DMS153 treated with DMSO at 0.1 percent for 48 hours (cell line): ENCODE measurements around the gene FOXL1.

Experiments used
- DNase-seq: peaks from one replicate; lab custom pipeline; 2025; ENCODE audit not compliant: unreplicated experiment; lab: John Stamatoyannopoulos, UW

The FOXL1 gene

DNA sequence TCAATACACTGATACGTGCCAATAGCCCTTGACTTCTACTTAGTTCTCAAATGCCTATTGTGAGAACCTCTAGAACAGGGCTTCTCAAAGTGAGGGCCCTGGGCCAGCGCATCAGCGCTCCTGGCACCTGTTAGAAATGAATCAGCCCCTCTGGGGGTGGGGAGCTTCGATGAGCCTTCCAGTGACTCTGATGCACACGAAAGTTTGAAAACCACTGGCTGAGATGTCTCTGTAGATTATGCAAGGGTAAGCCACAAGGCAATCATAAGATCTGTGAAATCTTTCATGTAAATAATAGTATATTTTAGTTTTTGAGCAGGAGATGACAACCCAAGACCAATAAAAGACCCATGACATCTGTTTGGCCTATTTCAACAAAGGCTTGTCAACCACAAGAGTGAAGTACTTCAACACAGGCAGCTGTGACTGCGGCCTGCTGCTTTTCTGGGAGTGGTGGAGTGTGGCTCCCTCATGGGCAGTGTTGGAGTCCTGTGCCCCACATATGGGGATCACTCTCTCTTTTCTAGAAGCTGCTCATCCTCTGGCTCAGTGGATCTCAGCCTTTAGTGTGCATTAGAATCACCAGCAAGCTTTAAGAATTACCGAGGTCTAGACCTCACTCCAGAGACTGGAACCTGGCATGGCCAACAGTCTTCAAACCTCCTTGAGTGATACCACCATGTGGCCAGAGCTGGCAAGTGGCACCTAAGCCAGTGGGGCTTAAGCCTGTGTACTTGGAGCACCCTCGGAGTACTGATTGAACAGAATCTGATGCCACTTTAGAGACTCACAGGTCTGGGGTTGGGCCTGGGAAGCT is 29.1 kb upstream of the FOXL1 start:
- no peak for DNase-seq

- DNase-seq, result no peak
Observed at GRCh38 chr16:86549893-86550190, 28.5 kb upstream of the FOXL1 start.

- DNase-seq, result no peak
Observed at GRCh38 chr16:86550281-86550680, 28.1 kb upstream of the FOXL1 start.

DNA sequence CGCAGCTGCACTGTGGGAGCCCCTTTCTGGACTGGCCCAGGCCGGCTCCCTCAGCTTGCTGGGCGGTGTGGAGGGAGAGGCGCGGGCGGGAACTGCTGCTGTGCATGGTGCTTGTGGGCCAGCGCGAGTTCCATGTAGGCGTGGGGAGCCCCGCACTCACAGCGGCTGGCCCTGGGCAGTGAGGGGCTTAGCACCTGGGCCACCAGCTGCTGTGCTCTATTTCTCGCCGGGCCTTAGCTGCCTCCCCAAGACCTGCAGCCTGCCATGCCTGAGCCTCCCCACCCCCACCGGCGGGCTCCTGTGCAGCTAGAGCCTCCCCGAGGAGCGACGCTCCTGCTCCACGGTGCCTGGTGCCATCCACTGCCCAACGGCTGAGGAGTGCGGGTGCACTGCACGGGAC is 25.0 kb upstream of the FOXL1 start:
- DNase-seq, result no peak

GRCh38 chr16:86554599-86554916 is 23.8 kb upstream of the FOXL1 start:
- no peak for DNase-seq

DNA sequence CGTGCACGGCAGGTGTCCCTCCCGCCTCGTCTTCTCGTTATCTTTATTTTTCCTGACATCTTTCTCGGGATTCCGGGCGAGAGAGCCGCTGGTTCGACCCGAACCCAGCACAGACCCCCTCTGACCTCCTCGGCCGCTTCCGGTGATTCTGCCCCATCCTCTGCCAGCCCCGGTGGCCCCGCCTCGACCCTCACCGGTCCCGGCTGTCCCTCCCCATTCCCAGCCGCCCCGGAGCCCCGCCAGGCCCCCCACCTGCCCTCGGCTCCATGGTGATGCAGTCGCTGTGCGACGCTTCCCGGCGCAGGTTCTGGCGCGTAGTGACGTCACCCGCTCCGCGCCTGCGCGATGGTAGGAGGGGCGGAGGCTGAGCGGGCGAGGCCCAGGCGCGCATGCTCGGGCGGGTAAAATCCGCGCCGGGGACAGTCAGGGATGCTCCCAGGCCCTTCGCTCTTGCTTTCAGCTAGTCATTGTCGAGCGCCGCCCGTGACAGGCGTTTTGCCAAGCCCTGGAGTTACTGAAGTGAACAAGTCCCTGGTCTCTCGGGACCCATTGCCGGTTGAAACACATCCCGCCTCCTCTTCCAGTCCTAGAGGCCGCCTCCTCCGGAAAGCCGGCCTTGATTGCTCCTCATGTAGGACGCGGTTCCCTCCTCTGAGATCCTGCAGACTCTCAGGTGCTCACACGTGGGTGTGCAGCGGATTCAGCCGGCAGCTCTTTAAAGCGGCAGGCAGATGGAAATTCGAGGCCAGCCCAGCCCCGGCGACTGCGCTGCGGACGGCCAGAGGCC is 23.2 kb upstream of the FOXL1 start, which contains the start of gene MTHFSD:
TSS of gene MTHFSD (minus strand) at position 319 of the 787 bp plus-strand sequence. CDS start at position 268, 51 bp downstream.
- DNase-seq, result peak; percentile 84

GRCh38 chr16:86555704-86556075 is 22.7 kb upstream of the FOXL1 start:
- DNase-seq, result no peak

GRCh38 chr16:86556576-86556975 is 21.8 kb upstream of the FOXL1 start:
- no peak for DNase-seq

DNA sequence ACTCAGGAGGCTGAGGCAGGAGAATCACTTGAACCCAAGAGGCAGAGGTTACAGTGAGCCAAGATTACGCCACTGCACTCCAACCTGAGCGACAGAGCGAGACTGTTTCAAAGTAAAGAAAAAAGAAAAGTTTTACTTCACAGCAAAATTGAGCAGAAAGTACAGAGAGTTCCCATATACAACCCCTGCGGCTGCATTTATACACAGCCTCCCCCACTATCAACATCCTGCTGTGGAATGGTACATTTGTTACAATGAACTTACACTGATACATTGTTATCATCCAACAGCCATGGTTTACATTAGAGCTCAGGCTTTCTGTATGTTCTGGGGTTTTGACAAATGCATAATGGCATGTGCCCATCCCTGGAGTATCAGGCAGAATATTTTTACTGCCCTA is 20.8 kb upstream of the FOXL1 start:
- no peak for DNase-seq

DNA sequence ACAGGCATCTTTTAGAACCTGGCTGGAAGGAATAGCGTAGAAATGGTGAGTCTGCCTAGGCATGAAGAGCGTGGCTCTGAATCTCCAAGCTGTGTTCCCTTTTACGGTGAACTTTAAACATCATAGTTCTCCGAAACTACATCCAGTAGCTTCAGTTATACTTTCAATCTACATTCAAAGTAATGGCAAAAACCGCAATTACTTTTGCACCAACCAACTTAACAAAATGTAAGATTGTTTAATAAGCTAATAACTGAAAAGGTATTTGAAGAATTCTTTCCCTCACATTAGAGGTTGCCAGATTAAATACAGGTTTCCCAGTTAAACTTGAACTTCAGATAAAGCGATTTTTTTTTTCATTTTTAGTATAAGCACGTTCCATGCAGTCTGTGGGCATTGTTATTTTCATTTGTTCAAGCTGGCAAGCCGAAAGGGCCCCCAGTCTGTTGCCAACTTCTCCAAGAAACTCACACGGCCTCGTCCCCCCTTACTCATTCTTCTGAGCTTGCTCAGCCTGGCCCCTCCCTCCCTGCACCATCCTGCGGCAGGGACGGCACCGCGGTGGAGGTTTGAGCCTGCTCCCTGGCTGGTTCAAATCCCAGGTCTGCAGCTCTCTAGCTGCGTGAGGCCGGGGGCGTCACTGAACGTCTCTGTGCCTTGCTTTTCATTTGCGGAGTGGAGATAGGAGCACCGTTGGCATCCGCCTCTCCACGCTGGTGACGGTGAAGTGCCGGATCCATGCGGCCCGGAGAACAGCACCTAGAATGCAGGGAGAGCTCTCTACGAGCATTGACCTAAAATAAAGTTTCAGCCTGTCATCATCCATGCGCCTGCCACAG is 19.8 kb upstream of the FOXL1 start:
- DNase-seq, result no peak

GRCh38 chr16:86559802-86560305 is 18.5 kb upstream of the FOXL1 start:
- DNase-seq, result no peak

GRCh38 chr16:86562356-86562755 is 16.0 kb upstream of the FOXL1 start:
- DNase-seq, result no peak

DNA sequence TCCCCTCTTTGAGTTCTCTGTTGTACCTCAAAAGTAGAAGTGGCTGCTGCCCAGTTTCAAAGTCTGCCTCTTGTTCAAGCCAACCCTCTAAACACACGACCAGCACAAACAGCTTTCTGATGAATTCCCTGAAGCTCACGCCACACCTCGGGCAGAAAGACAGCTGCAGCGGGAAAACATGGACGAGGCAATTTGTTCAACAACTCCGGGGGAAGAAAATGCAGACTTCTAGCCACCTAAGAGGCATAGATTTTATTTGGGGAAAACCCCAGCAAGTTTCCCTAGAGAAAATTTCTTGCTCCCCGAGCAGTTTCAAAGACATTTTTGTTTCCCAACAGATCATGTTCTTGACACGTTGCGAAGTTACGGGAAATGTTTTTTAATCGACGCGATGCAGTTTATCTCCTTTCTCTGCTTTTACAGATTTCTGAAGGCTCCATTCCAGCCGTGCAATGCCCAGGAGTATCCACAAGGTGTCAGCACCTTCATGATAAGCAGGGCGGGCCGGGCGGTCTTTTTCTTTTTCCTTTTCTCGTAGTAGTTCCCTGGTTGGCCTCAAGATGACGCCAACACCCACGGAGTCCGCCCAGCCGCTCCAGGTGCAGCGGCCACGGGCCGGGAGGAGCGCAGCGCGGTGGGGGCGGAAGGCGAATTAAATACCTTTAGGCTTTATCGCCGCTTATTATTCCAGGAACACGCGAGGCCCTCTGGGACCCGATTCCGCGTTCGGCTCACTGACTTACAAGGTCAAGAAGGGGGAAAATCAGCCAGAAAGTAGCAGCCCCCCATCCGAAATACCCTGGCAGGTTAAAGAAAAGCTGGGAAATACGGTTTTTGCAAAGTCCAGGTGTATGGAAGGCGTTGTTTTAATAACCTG is 14.6 kb upstream of the FOXL1 start:
- peak; percentile 79 for DNase-seq

- no peak for DNase-seq
Observed at GRCh38 chr16:86565181-86565631, 13.1 kb upstream of the FOXL1 start.

DNA sequence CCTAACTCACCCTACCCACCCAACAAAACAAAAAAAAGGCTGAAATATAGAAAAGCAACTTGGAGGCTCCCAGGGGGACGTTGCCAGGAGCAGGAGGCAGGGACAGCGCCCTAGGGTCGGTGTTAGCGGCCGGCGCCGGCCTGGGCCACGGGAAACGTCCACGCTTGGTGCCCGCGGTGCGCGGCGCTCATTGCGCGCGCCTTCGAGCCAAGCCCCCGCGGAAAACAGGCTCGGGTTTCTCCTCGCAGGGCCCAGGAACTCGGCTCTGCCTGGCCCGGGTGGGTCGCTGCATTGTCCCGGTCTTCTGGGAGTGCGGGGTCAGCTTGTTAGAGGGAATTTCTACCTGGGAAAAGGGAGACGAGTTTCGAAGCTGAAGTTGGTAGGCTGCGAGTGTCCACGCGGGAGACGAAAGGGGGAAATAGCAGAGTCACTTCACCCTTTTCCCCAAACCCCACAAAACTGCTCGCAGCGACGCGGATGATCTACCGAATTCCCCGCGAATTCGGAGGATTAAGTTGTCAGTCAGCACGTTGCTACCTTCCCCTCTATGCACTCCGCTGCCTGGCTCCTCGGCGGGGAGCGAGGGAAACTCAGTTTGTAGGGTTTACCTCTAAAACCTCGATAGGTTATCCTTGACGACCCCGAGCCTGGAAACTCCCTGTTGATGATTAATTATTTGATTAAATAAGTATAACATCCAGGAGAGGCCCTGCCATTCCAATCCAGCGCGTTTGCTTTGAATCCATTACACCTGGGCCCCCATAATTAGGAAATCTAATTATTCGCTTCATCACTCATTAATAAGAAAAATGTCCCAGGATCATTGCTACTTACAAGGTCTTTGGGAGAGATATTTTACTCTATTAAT is 12.5 kb upstream of the FOXL1 start:
- DNase-seq, result no peak

GRCh38 chr16:86566601-86566965 is 11.8 kb upstream of the FOXL1 start, which contains the start of gene FOXC2:
Gene FOXC2, plus strand, starts transcription at chr16:86566829. Its CDS starts 507 bp downstream, at chr16:86567336.
- DNase-seq, result no peak

GRCh38 chr16:86566966-86567700 is 11.2 kb upstream of the FOXL1 start:
- no peak for DNase-seq

DNA sequence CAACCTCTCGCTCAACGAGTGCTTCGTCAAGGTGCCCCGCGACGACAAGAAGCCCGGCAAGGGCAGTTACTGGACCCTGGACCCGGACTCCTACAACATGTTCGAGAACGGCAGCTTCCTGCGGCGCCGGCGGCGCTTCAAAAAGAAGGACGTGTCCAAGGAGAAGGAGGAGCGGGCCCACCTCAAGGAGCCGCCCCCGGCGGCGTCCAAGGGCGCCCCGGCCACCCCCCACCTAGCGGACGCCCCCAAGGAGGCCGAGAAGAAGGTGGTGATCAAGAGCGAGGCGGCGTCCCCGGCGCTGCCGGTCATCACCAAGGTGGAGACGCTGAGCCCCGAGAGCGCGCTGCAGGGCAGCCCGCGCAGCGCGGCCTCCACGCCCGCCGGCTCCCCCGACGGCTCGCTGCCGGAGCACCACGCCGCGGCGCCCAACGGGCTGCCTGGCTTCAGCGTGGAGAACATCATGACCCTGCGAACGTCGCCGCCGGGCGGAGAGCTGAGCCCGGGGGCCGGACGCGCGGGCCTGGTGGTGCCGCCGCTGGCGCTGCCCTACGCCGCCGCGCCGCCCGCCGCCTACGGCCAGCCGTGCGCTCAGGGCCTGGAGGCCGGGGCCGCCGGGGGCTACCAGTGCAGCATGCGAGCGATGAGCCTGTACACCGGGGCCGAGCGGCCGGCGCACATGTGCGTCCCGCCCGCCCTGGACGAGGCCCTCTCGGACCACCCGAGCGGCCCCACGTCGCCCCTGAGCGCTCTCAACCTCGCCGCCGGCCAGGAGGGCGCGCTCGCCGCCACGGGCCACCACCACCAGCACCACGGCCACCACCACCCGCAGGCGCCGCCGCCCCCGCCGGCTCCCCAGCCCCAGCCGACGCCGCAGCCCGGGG is 10.4 kb upstream of the FOXL1 start:
- DNase-seq, result no peak
